Lung (tissue), 12 donors: ENCODE measurements around the gene PRSS21. TPM values are rescaled to one million over a fixed set of nuclear protein-coding genes. Genes with fewer than 3 reads are reported as not detected.

Experiments
- ATAC-seq: fragments of 200-7000 bp; cut with Tn5 transposase; one replicate; pipeline ENCODE4 v1.9.1; 2020; ENCODE audit warnings: moderate number of reproducible peaks; ENCODE audit not compliant: insufficient read depth, low FRiP score
- DNase-seq, 3 donors: peaks; one replicate each; pipeline ENCODE4 v3.0.0-alpha.2; 2013 to 2017
- H3K27ac ChIP-seq, 2 donors: one replicate each; pipeline ENCODE4 v1.5.1; 2013; ENCODE audit warnings: mild to moderate bottlenecking in 2 of 2, moderate library complexity in 2 of 2, control low read depth in 1 of 2, inconsistent platforms in 1 of 2, low read depth in 1 of 2, low read length in 1 of 2
- H3K27me3 ChIP-seq, 3 donors: one replicate each; pipeline ENCODE4 v1.5.1; 2013; ENCODE audit warnings: low read length in 2 of 3; ENCODE audit not compliant: control insufficient read depth in 3 of 3, insufficient read depth in 3 of 3
- H3K36me3 ChIP-seq, 4 donors: one replicate each; pipeline ENCODE4 v1.5.1; 2013; ENCODE audit warnings: low read length in 4 of 4, mild to moderate bottlenecking in 1 of 4, moderate library complexity in 1 of 4; ENCODE audit not compliant: control insufficient read depth in 4 of 4, insufficient read depth in 4 of 4
- H3K4me1 ChIP-seq, 5 donors: one replicate each; pipeline ENCODE4 v1.5.1; 2013; ENCODE audit warnings: low read length in 5 of 5, mild to moderate bottlenecking in 2 of 5, moderate library complexity in 1 of 5; ENCODE audit not compliant: control insufficient read depth in 5 of 5, insufficient read depth in 5 of 5
- H3K4me3 ChIP-seq: one replicate; pipeline ENCODE4 v1.5.1; 2013; ENCODE audit warnings: mild to moderate bottlenecking, control low read depth, moderate library complexity
- H3K9ac ChIP-seq, 2 donors: one replicate each; pipeline ENCODE4 v1.5.1; 2013; ENCODE audit warnings: low read length in 2 of 2, control low read depth in 1 of 2; ENCODE audit not compliant: insufficient read depth in 1 of 2
- H3K9me3 ChIP-seq, 4 donors: one replicate each; pipeline ENCODE4 v1.5.1; 2013; ENCODE audit warnings: low read length in 3 of 4, mild to moderate bottlenecking in 1 of 4, moderate library complexity in 1 of 4; ENCODE audit not compliant: control insufficient read depth in 4 of 4, insufficient read depth in 3 of 4
- CTCF ChIP-seq: IDR thresholded peaks from 2 replicates; pipeline ENCODE4 v1.5.1; 2012; ENCODE audit warnings: mild to moderate bottlenecking; ENCODE audit errors: control extremely low read depth, extremely low read depth
- WGBS, 2 donors: extraction: QIAGEN DNeasy Blood & Tissue Kit; methylation state at CpG; one replicate each; pipeline ENCODE4 v1.1.7; 2013; 5-methylcytosine and 5-hydroxymethylcytosine counted together
- polyA plus RNA-seq, 2 donors: library from polyadenylated mRNA; stranded (reverse); fragments of 200-250 nt; gene quantifications; one replicate each; pipeline ENCODE4 v1.2.1, GENCODE V29; 2013
- total RNA-seq, 2 donors: library from RNA; depleted of rRNA in 1 of 2; stranded (reverse); fragments of >200 nt in 1 of 2; gene quantifications; one replicate each; pipeline ENCODE4 v1.2.1, GENCODE V29; 2014 to 2021
- donor health status: control.
- donor health status: control.
- donor health status: Bipolar disorder and iron deficiency.
- donor health status: healthy.
- donor health status: DM: yes; HTN: yes; CAD: no.

The PRSS21 gene
- total and polyA plus RNA-seq, 4 donors: 0.77 to 7.9 (median 4.2) TPM; not detected in 1

GRCh38 chr16:2836646-2837508 is 19.8 kb downstream of the PRSS21 start:
- Histone ChIP-seq H3K36me3 (no peaks in the 10 kb centered on the region), H3K4me3 (no peak overlapping the region), H3K9ac (no peak overlapping the region), H3K27me3 (no peaks in the 10 kb centered on the region), H3K9me3 (no peaks in the 10 kb centered on the region), H3K4me1 (peaks cover 0 to 11% (median 0%) of the 10 kb centered on the region in 5 donors), H3K27ac (no peak overlapping the region)
- no peak for ATAC-seq
- no peak for TF ChIP-seq CTCF
- DNase-seq: peak in 1 of 3 donors; percentile 13
- WGBS, 2 donors: 69 to 86% methylated on average over 12 to 13 of the region's 13 CpGs

GRCh38 chr16:2838928-2839327 is 21.9 kb downstream of the PRSS21 start:
- DNase-seq (peak; percentile 54 to 75 (median 74)), ATAC-seq (peak; percentile 59)
- H3K9me3 ChIP-seq: no peaks in the 10 kb centered on the region
- no peak overlapping the region for H3K9ac ChIP-seq
- H3K4me3 ChIP-seq: no peak overlapping the region
- H3K36me3 ChIP-seq: no peaks in the 10 kb centered on the region
- WGBS, 2 donors: 6% methylated on average over 12 of the region's 12 CpGs
- peak; percentile 54 for TF ChIP-seq CTCF
- no peaks in the 10 kb centered on the region for H3K27me3 ChIP-seq
- H3K4me1 ChIP-seq: peaks cover 0 to 17% (median 0%) of the 10 kb centered on the region in 5 donors
- no peak overlapping the region for H3K27ac ChIP-seq

GRCh38 chr16:2839650-2840450 is 22.8 kb downstream of the PRSS21 start:
- WGBS, 2 donors: 88 to 90% methylated on average over 15 of the region's 15 CpGs
- TF ChIP-seq CTCF: no peak
- Histone ChIP-seq H3K9ac (no peak overlapping the region), H3K27me3 (no peaks in the 10 kb centered on the region), H3K4me3 (no peak overlapping the region), H3K4me1 (peaks cover 0 to 17% (median 0%) of the 10 kb centered on the region in 5 donors), H3K9me3 (no peaks in the 10 kb centered on the region), H3K27ac (no peak overlapping the region), H3K36me3 (no peaks in the 10 kb centered on the region)
- ATAC-seq (no peak), DNase-seq (no peak)
